Fibroblast of peridontal ligament (primary cell): ENCODE measurements around the gene MOB2.

Experiments
- DNase-seq: peaks from one replicate; pipeline ENCODE4 v3.0.0-alpha.2; 2010; ENCODE audit errors: extremely low read depth

The MOB2 gene

GRCh38 chr11:1487091-1487850 lies 692 bp upstream of the MOB2 start:
- DNase-seq, result no peak

- DNase-seq, result no peak
Observed at GRCh38 chr11:1485504-1485885, 1.1 kb downstream of the MOB2 start.

- no peak for DNase-seq
Observed at GRCh38 chr11:1484695-1485503, 1.7 kb downstream of the MOB2 start.

GRCh38 chr11:1484061-1484671 lies 2.4 kb downstream of the MOB2 start:
- no peak for DNase-seq

- DNase-seq, result no peak
Observed at GRCh38 chr11:1483445-1483961, 3.1 kb downstream of the MOB2 start.

GRCh38 chr11:1482581-1483444 lies 3.8 kb downstream of the MOB2 start:
- no peak for DNase-seq

- no peak for DNase-seq
Observed at GRCh38 chr11:1481861-1482441, 4.6 kb downstream of the MOB2 start.

- DNase-seq, result peak; percentile 3
Observed at GRCh38 chr11:1481483-1481825, 5.1 kb downstream of the MOB2 start.

- no peak for DNase-seq
Observed at GRCh38 chr11:1480555-1481482, 5.8 kb downstream of the MOB2 start.

- DNase-seq, result no peak
Observed at GRCh38 chr11:1480191-1480554, 6.4 kb downstream of the MOB2 start.

GRCh38 chr11:1479678-1480118 lies 6.9 kb downstream of the MOB2 start:
- DNase-seq, result no peak

GRCh38 chr11:1479006-1479677 lies 7.4 kb downstream of the MOB2 start:
- no peak for DNase-seq

GRCh38 chr11:1478544-1478943 lies 8.0 kb downstream of the MOB2 start:
- no peak for DNase-seq

- DNase-seq, result no peak
Observed at GRCh38 chr11:1478011-1478410, 8.6 kb downstream of the MOB2 start.

- DNase-seq, result no peak
Observed at GRCh38 chr11:1476940-1477736, 9.4 kb downstream of the MOB2 start.

- no peak for DNase-seq
Observed at GRCh38 chr11:1475841-1476240, 10.7 kb downstream of the MOB2 start.

GRCh38 chr11:1473786-1474185 lies 12.8 kb downstream of the MOB2 start:
- DNase-seq, result no peak

GRCh38 chr11:1473011-1473628 lies 13.5 kb downstream of the MOB2 start:
- no peak for DNase-seq
